H1 (cell line): ENCODE results near the gene RAB38. TPM values are rescaled to one million over a fixed set of nuclear protein-coding genes. Genes with fewer than 3 reads are reported as not detected.

Experiments
- CTCF ChIA-PET: fragments of 300-600 bp; sonication (Branson Sonifier 250); formaldehyde crosslinking; loops from one replicate; lab custom pipeline; 2021; ENCODE audit not compliant: partially characterized antibody; lab: Charles Lee
- POLR2A ChIA-PET: fragments of 300-600 bp; sonication (Branson Sonifier 250); formaldehyde crosslinking; loops from one replicate; lab custom pipeline; 2021; ENCODE audit warnings: inconsistent platforms; ENCODE audit not compliant: partially characterized antibody; lab: Charles Lee
- DNase-seq, 2 experiments: peaks; one replicate each; pipeline versions ENCODE4 v3.0.0 to v3.0.0-alpha.2; 2010 to 2022; ENCODE audit warnings: low spot score in 2 of 2, low read depth in 1 of 2, mixed read lengths in 1 of 2
- FAIRE-seq: peaks from 2 replicates; lab custom pipeline; 2011; peaks lifted over from hg19 to GRCh38; lab: Jason Lieb, UNC
- H2AFZ ChIP-seq: 2 replicates; pipeline ENCODE4 v1.8.1; 2012; ENCODE audit warnings: low read length, inconsistent platforms
- H2AK5ac ChIP-seq: 2 replicates; pipeline ENCODE4 v1.6.1; 2013; ENCODE audit warnings: low read depth, low read length
- H2BK120ac ChIP-seq: replicated peaks from 2 replicates; pipeline ENCODE3; 2013; ENCODE audit warnings: low read depth, low read length, inconsistent platforms
- H2BK12ac ChIP-seq: 2 replicates; pipeline ENCODE4 v1.6.1; 2013; ENCODE audit warnings: low read depth, low read length
- H2BK15ac ChIP-seq: 2 replicates; pipeline ENCODE4 v1.6.1; 2013; ENCODE audit warnings: low read length
- H2BK20ac ChIP-seq: 2 replicates; pipeline ENCODE4 v1.6.1; 2013; ENCODE audit warnings: low read length
- H2BK5ac ChIP-seq: 2 replicates; pipeline ENCODE4 v1.6.1; 2013; ENCODE audit warnings: low read depth, low read length
- H3K14ac ChIP-seq: 2 replicates; pipeline ENCODE4 v1.6.1; 2013; ENCODE audit warnings: inconsistent platforms; ENCODE audit not compliant: insufficient read length
- H3K18ac ChIP-seq: 2 replicates; pipeline ENCODE4 v1.6.1; 2013; ENCODE audit warnings: low read length; ENCODE audit errors: extremely low read depth
- H3K23ac ChIP-seq: 2 replicates; pipeline ENCODE4 v1.6.1; 2013; ENCODE audit warnings: inconsistent platforms; ENCODE audit not compliant: insufficient read length
- H3K23me2 ChIP-seq: 2 replicates; pipeline ENCODE4 v1.6.1; 2013; ENCODE audit warnings: low read depth, low read length
- H3K27ac ChIP-seq: 2 replicates; pipeline ENCODE4 v1.6.1; 2011; ENCODE audit warnings: low read depth, low read length, inconsistent platforms
- H3K27me3 ChIP-seq, 4 experiments: replicated peaks in 1 of 4; 1 replicate in 1 of 4; 2 replicates in 3 of 4; pipeline versions ENCODE4 v1.6.1 to v1.8.1; 2011 to 2013; ENCODE audit warnings: low read length in 3 of 4, mild to moderate bottlenecking in 3 of 4, inconsistent platforms in 2 of 4, mixed read lengths in 2 of 4, moderate library complexity in 1 of 4; ENCODE audit not compliant: control insufficient read depth in 3 of 4, insufficient read depth in 3 of 4; ENCODE audit errors: extremely low read depth in 1 of 4
- H3K36me3 ChIP-seq, 4 experiments: 2 replicates each; pipeline versions ENCODE4 v1.6.1 to v1.8.1; 2011 to 2013; ENCODE audit warnings: mild to moderate bottlenecking in 4 of 4, low read length in 3 of 4, moderate library complexity in 2 of 4, control low read depth in 1 of 4, inconsistent platforms in 1 of 4; ENCODE audit not compliant: insufficient read depth in 4 of 4, control insufficient read depth in 2 of 4
- H3K4ac ChIP-seq: replicated peaks from 2 replicates; pipeline ENCODE3; 2013; ENCODE audit warnings: low read length, low read depth, mixed read lengths, inconsistent platforms; ENCODE audit not compliant: insufficient read length
- H3K4me1 ChIP-seq, 4 experiments: replicated peaks in 1 of 4; 1 replicate in 1 of 4; 2 replicates in 3 of 4; pipeline versions ENCODE4 v1.6.1 to v1.8.1; 2011 to 2013; ENCODE audit warnings: low read length in 3 of 4, inconsistent platforms in 2 of 4, mixed read lengths in 1 of 4; ENCODE audit not compliant: insufficient read depth in 4 of 4, control insufficient read depth in 3 of 4
- H3K4me2 ChIP-seq, 2 experiments: 2 replicates each; pipeline versions ENCODE4 v1.6.1 to v1.8.1; 2011 to 2013; ENCODE audit warnings: low read depth in 2 of 2, low read length in 2 of 2, control low read depth in 1 of 2, inconsistent platforms in 1 of 2, mild to moderate bottlenecking in 1 of 2; ENCODE audit not compliant: insufficient read depth in 1 of 2
- H3K4me3 ChIP-seq, 4 experiments: fragments of 200-600, 300-600 bp in 1 of 4; sonication (generic), shearing (Covaris generic), sonication (Bioruptor Twin) in 1 of 4; 2 replicates each; pipeline versions ENCODE4 v1.5.1 to v1.8.1; 2011 to 2016; ENCODE audit warnings: low read length in 4 of 4, low read depth in 3 of 4, control low read depth in 2 of 4, inconsistent platforms in 2 of 4, mild to moderate bottlenecking in 2 of 4, mixed read lengths in 1 of 4, moderate library complexity in 1 of 4; ENCODE audit not compliant: insufficient read depth in 2 of 4; ENCODE audit errors: extremely low read depth in 1 of 4
- H3K56ac ChIP-seq: replicated peaks from 2 replicates; pipeline ENCODE3; 2013; ENCODE audit warnings: low read depth, mild to moderate bottlenecking, mixed read lengths, low read length, inconsistent platforms; ENCODE audit not compliant: insufficient read length
- H3K79me1 ChIP-seq: 2 replicates; pipeline ENCODE4 v1.6.1; 2013; ENCODE audit warnings: low read depth, low read length, control low read depth
- H3K79me2 ChIP-seq, 2 experiments: 2 replicates each; pipeline versions ENCODE4 v1.6.1 to v1.8.1; 2012 to 2013; ENCODE audit warnings: low read length in 2 of 2, mild to moderate bottlenecking in 2 of 2, inconsistent platforms in 1 of 2; ENCODE audit not compliant: insufficient read depth in 2 of 2, control insufficient read depth in 1 of 2
- H3K9ac ChIP-seq, 4 experiments: replicated peaks in 1 of 4; 1 replicate in 1 of 4; 2 replicates in 3 of 4; pipeline versions ENCODE4 v1.6.1 to v1.8.1; 2011 to 2013; ENCODE audit warnings: low read depth in 3 of 4, low read length in 3 of 4, control low read depth in 2 of 4, mild to moderate bottlenecking in 2 of 4, moderate library complexity in 2 of 4, inconsistent platforms in 1 of 4; ENCODE audit errors: extremely low read depth in 1 of 4
- H3K9me3 ChIP-seq, 2 experiments: 2 replicates each; pipeline versions ENCODE4 v1.6.1 to v1.8.1; 2012 to 2013; ENCODE audit warnings: mild to moderate bottlenecking in 2 of 2, moderate library complexity in 2 of 2, control low read depth in 1 of 2, inconsistent platforms in 1 of 2, low read depth in 1 of 2, low read length in 1 of 2, mixed read lengths in 1 of 2; ENCODE audit not compliant: insufficient read depth in 2 of 2
- H4K20me1 ChIP-seq, 2 experiments: replicated peaks in 1 of 2; 2 replicates each; pipeline versions ENCODE3 to v1.8.1; 2011 to 2013; ENCODE audit warnings: inconsistent platforms in 2 of 2, low read length in 2 of 2, mild to moderate bottlenecking in 1 of 2; ENCODE audit not compliant: insufficient read depth in 2 of 2, control insufficient read depth in 1 of 2
- H4K5ac ChIP-seq: 2 replicates; pipeline ENCODE4 v1.6.1; 2013; ENCODE audit warnings: low read length, low read depth, mixed read lengths, inconsistent platforms; ENCODE audit not compliant: insufficient read length
- H4K8ac ChIP-seq: 2 replicates; pipeline ENCODE4 v1.8.0; 2013; ENCODE audit warnings: mild to moderate bottlenecking, moderate library complexity, low read length, inconsistent platforms; ENCODE audit not compliant: insufficient read depth; ENCODE audit errors: extremely low read depth
- H4K91ac ChIP-seq: replicated peaks from 2 replicates; pipeline ENCODE3; 2013; ENCODE audit warnings: low read length, mixed read lengths, inconsistent platforms; ENCODE audit not compliant: insufficient read length
- CTBP2 ChIP-seq: IDR thresholded peaks from 2 replicates; pipeline ENCODE4 v1.7.0; 2011; ENCODE audit warnings: borderline replicate concordance, mild to moderate bottlenecking, moderate library complexity, mixed read lengths, low read length; ENCODE audit not compliant: insufficient read depth, insufficient read length
- EZH2 ChIP-seq: fragments of 200-600 bp; sonication (generic); IDR thresholded peaks from 2 replicates; pipeline ENCODE4 v1.7.1; 2012; ENCODE audit warnings: low read depth, mild to moderate bottlenecking, moderate library complexity, low read length, inconsistent platforms; ENCODE audit not compliant: severe bottlenecking
- RAD21 ChIP-seq, 2 experiments: IDR thresholded peaks in 1 of 2; conservative IDR thresholded peaks in 1 of 2; 2 replicates each; pipeline ENCODE4 v1.6.1; 2011; ENCODE audit warnings: low read depth in 2 of 2, low read length in 2 of 2, improper control_type of control experiment in 1 of 2, inconsistent platforms in 1 of 2, mild to moderate bottlenecking in 1 of 2, moderate library complexity in 1 of 2
- SP2 ChIP-seq: IDR thresholded peaks from 2 replicates; pipeline ENCODE4 v1.6.1; 2012; ENCODE audit warnings: mild to moderate bottlenecking, low read length, inconsistent platforms
- WGBS, 2 experiments: shearing (Covaris generic) in 1 of 2; methylation state at CpG; one replicate each; pipeline versions ENCODE4 v1.1.6 to v1.1.7; 2013 to 2015; ENCODE audit warnings: low lambda C conversion rate in 2 of 2, mixed read lengths in 2 of 2, inconsistent platforms in 1 of 2, low coverage in 1 of 2, missing lambda C conversion rate in 1 of 2; ENCODE audit not compliant: insufficient replicate concordance in 2 of 2, insufficient coverage in 1 of 2, insufficient read length in 1 of 2; ENCODE audit errors: extremely low coverage in 1 of 2, missing lambda C conversion rate in 1 of 2; 5-methylcytosine and 5-hydroxymethylcytosine counted together
- polyA plus RNA-seq, 7 experiments: library from polyadenylated mRNA; depleted of rRNA in 3 of 7; stranded (reverse) in 5 of 7; unstranded in 2 of 7; fragments of >200 nt in 5 of 7; fragments of 200-250 nt in 2 of 7; gene quantifications; 1 replicate in 5 of 7; 2 replicates in 1 of 7; 4 replicates in 1 of 7; pipeline versions ENCODE4 v1.2.1 to v1.2.3, GENCODE V29; 2011 to 2013; ENCODE audit warnings: missing spikeins in 2 of 7, mixed read lengths in 2 of 7
- total RNA-seq: library from RNA; stranded (reverse); fragmentation: NEBNext Ultra II Directional; extraction: Animal tissue kit (Norgen Biotek cat#: 25700); gene quantifications from 2 replicates; pipeline ENCODE4 v1.2.1, GENCODE V29; 2021

Gene RAB38
- total and polyA plus RNA-seq, 2 of the 8 experiments (the other 6 are each of a cell fraction or from before 2014, with no cell fraction given): 15.4 to 16.5 TPM

DNA sequence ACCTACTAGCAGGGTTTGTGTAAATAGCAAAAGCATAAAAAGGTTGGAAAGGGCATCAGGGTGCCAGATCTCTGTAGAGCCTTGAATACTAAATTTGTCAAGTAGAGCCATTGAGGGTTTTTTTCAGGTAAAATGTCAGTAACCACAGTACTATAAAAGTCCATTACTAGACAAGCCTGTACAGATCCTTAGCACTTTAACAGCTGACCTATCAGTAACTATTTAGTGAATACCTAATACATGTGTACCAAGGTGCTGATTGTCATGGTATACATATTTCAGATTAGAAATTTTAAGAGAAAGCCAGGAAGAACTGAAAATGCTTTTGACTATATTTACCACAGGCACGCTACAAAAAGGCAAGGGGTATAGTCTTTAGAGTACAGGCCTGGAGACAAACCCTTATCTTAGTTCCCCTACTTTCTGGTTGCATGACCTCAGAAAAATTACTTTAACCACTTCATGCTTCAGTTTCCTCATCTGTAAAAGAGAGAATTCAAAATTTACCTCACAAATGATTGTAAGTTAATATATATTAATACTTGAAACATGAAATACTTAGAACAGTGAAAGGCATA is 57.9 kb downstream of the RAB38 start:
- no peak overlapping the region for H4K5ac ChIP-seq
- H3K23me2 ChIP-seq: no peaks in the 10 kb centered on the region
- no peaks in the 10 kb centered on the region for H3K27me3 ChIP-seq
- no peaks in the 10 kb centered on the region for H3K79me2 ChIP-seq
- no peaks in the 10 kb centered on the region; the same call in 1 of the 2 replicates for H3K79me1 ChIP-seq
- H4K20me1 ChIP-seq: no peaks in the 10 kb centered on the region
- H3K4me2 ChIP-seq: no peak overlapping the region
- no peak overlapping the region for H3K56ac ChIP-seq
- no peak overlapping the region for H3K23ac ChIP-seq
- no peak overlapping the region for H3K18ac ChIP-seq
- no peak overlapping the region for H2AFZ ChIP-seq
- WGBS, 2 experiments: 100% methylated on average over 1 of the region's 1 CpG; no CpG with 5 or more reads in 1 of the 2 experiments
- TF ChIP-seq CTBP2 (no peak), SP2 (no peak), RAD21 (IDR thresholded peaks at IDR 0.05 in 1 of 2, conservative IDR thresholded peaks at IDR 0.05 in 1 of 2; ENCODE audit: low read depth in 2 of 2, low read length in 2 of 2) (no peak), EZH2 (no peak)
- TF ChIP-seq, all 59 proteins: peak for 0
- Histone ChIP-seq H2AK5ac (no peak overlapping the region), H2BK120ac (no peak overlapping the region), H3K4ac (no peak overlapping the region), H4K91ac (no peak overlapping the region), H2BK15ac (no peak overlapping the region), H3K14ac (no peak overlapping the region), H3K4me3 (no peak overlapping the region), H2BK20ac (no peak overlapping the region), H4K8ac (no peak overlapping the region), H3K9me3 (no peaks in the 10 kb centered on the region), H2BK12ac (no peak overlapping the region), H3K36me3 (no peaks in the 10 kb centered on the region), H3K9ac (no peak overlapping the region), H3K4me1 (peaks cover 0 to 6% (median 0%) of the 10 kb centered on the region in 4 experiments; a peak in 1 of 7 replicates), H3K27ac (no peak overlapping the region), H2BK5ac (no peak overlapping the region)
- POLR2A ChIA-PET: interaction anchor here (0.6 kb wide), 1 partner anchor 1118 kb away, joined by 3 read pairs; no protein-coding TSS in a partner anchor
- FAIRE-seq (no peak), DNase-seq (no peak)
- CTCF ChIA-PET: interaction anchor here (0.8 to 0.9 kb wide), 2 partner anchors 15 to 24 kb away, joined by 3 read pairs; no protein-coding TSS in a partner anchor
